Colonic mucosa (tissue), 4 donors: Measurements from ENCODE around the gene ZNF511. TPM values are rescaled to one million over a fixed set of nuclear protein-coding genes. Genes with fewer than 3 reads are reported as not detected.

Source experiments
- DNase-seq: peaks from one replicate; pipeline ENCODE4 v3.0.0-alpha.2; 2020
- H3K27ac ChIP-seq: fragments of 200-600 bp; one replicate; pipeline ENCODE4 v1.8.0; 2021
- H3K27me3 ChIP-seq: fragments of 200-600 bp; one replicate; pipeline ENCODE4 v1.8.0; 2021
- H3K36me3 ChIP-seq: fragments of 200-600 bp; one replicate; pipeline ENCODE4 v1.8.0; 2021
- H3K4me1 ChIP-seq: fragments of 200-600 bp; one replicate; pipeline ENCODE4 v1.8.0; 2021; ENCODE audit warnings: mild to moderate bottlenecking
- H3K4me3 ChIP-seq: fragments of 200-600 bp; one replicate; pipeline ENCODE4 v1.8.0; 2021
- H3K9ac ChIP-seq, 2 donors: one replicate each; pipeline ENCODE4 v1.7.0; 2013; ENCODE audit warnings: control low read depth in 2 of 2, low read depth in 2 of 2, low read length in 2 of 2
- H3K9me3 ChIP-seq: fragments of 200-600 bp; one replicate; pipeline ENCODE4 v1.8.0; 2021
- intact Hi-C: fragments of 100-400 bp; cut with DNase I; formaldehyde crosslinking; loops from one replicate; pipeline ENCODE4 v1.14.1; 2022
- total RNA-seq, 2 donors: library from RNA; stranded (reverse); fragmentation: NEBNext Ultra II Directional in 1 of 2; extraction: Animal tissue kit (Norgen Biotek cat#: 25700) in 1 of 2; gene quantifications; one replicate each; pipeline ENCODE4 v1.2.1, GENCODE V29; 2021
- TF ChIP-seq, protein P1 (sequence below): fragments of 200-600 bp; IDR thresholded peaks from one replicate; pipeline ENCODE4 v1.8.0; 2022; ENCODE audit warnings: antibody characterized with exemption, mild to moderate bottlenecking
- donor health status: healthy.
- donor health status: DM: no; HTN: no; CAD: no.
- donor health status: DM: no; HTN: no; CAD: no.

The ZNF511 gene, protein sequence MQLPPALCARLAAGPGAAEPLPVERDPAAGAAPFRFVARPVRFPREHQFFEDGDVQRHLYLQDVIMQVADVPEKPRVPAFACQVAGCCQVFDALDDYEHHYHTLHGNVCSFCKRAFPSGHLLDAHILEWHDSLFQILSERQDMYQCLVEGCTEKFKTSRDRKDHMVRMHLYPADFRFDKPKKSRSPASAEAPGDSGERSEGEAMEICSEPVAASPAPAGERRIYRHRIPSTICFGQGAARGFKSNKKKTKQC
- total RNA-seq = 10 to 100 TPM; 53.9 to 78.2 TPM

DNA sequence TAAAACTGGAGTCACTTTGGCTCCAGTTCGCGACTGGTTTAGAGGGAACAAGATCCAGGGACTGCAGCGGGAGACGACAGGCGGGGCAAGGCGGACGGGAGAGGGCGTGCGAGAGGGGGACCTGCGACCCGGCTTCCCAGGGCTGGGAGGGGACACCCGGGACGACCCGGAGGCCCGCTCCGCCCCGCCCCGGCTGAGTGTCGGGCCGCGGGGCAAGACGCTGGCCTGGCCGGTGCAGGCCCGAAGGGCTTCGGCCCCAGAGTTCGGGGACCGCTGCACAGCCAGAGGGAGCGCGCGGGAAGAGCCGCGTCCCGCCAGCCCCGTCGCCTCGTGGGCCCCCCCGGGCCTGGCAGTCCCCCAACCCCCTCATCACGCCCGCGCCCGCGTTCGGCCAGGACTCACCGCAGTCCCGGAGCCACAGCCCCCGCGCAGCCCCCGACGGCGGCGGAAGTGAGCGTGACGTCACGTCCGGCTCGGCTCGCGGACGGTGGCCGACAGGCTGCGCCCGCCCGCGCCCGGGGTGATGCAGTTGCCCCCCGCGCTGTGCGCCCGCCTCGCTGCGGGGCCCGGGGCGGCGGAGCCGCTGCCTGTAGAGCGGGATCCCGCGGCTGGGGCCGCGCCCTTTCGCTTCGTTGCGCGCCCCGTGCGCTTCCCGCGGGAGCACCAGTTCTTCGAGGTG, at the start of gene ZNF511, which contains the start of gene TUBGCP2:
TSS of gene ZNF511 (plus strand) at position 494 of the 679 bp plus-strand sequence. CDS start at position 524, 30 bp downstream.
TSS of gene TUBGCP2 (minus strand) at position 452 of the 679 bp plus-strand sequence. CDS start 5,931 bp downstream, outside the sequence.
- H3K4me3 ChIP-seq = peak within 1 kb of the TSS; percentile 95
- H3K4me1 ChIP-seq = no peaks in the 10 kb centered on the region
- DNase-seq = peak; percentile 85
- H3K36me3 ChIP-seq = no peaks in the 10 kb centered on the region
- peak within 1 kb of the TSS; percentile 97 for H3K27ac ChIP-seq
- intact Hi-C loops = loop anchor here (5.0 kb wide), 1 partner anchor 46 kb away; no protein-coding TSS in a partner anchor
- TF ChIP-seq, protein P1, sequence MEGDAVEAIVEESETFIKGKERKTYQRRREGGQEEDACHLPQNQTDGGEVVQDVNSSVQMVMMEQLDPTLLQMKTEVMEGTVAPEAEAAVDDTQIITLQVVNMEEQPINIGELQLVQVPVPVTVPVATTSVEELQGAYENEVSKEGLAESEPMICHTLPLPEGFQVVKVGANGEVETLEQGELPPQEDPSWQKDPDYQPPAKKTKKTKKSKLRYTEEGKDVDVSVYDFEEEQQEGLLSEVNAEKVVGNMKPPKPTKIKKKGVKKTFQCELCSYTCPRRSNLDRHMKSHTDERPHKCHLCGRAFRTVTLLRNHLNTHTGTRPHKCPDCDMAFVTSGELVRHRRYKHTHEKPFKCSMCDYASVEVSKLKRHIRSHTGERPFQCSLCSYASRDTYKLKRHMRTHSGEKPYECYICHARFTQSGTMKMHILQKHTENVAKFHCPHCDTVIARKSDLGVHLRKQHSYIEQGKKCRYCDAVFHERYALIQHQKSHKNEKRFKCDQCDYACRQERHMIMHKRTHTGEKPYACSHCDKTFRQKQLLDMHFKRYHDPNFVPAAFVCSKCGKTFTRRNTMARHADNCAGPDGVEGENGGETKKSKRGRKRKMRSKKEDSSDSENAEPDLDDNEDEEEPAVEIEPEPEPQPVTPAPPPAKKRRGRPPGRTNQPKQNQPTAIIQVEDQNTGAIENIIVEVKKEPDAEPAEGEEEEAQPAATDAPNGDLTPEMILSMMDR = no peak
- no peaks in the 10 kb centered on the region for H3K27me3 ChIP-seq
- H3K9ac ChIP-seq = peak within 1 kb of the TSS; percentile 96 to 99
- H3K9me3 ChIP-seq = no peaks in the 10 kb centered on the region

DNA sequence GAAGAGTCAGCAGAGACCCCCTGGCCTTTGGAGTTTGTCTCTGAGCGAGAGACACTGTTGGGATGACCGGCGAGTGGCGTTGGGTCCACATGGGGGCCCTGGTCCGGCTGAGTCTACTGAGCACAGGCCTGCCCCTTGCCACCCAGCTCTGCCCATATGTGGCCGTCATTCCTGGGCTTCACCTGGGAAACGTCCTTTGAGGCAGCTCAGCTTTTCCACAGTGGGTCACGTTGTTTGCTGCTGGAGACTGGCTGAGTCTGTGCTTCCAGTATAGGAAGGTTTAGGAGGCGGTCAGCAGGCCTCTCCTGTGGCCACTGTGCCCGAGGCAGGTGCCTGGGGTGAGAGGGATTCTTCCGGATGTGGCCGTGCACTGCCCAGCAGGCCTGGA, 49.1 kb upstream of the ZNF511 start:
- TF ChIP-seq, protein P1 = no peak
- no peak overlapping the region for H3K9ac ChIP-seq
- H3K36me3 ChIP-seq = no peaks in the 10 kb centered on the region
- intact Hi-C loops = no loop called here
- no peaks in the 10 kb centered on the region for H3K27me3 ChIP-seq
- no peak overlapping the region for H3K4me3 ChIP-seq
- no peak for DNase-seq
- peak overlapping the region; percentile 22 for H3K27ac ChIP-seq
- peaks cover 42% of the 10 kb centered on the region for H3K4me1 ChIP-seq
- no peaks in the 10 kb centered on the region for H3K9me3 ChIP-seq

DNA sequence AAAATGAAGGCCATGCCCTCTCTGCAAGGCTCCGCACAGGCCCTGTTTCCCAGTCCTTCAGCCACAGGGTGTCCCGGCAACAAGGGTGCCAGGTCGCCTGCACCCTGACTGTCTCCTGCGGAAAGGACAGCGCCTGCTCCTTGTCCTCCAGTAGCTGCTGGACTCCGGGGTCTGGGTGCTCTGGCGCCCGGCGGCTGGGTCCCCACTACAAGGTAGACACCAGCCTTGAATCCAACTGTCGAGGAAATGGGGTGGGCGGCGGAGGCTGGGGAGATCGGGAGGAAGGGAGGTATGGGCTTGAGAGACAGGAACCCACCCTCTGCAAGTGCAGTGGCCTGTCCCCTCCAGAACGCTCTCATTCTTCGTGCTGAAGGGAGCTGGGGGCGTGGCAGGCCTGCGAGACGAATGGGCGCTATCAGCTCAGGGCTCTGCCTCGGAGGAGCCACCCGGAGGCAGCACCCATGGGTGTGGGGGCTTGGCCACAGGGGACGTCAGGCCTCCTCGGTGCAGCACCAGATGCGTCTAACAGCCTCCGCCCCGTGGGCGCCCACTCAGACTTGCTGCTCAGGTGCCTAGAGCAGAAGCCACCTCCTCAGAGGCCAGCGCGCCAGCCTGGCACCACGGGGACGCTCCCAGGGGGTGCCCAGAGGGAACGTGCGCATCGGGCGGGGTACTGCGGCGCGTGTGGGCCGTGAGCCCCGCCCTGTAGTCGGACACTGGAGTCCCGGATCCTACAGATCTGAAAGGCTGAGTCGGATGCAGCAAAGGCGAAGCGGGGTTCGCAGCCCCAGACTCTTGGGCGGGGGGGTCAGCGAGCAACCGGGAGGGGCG, 47.6 kb upstream of the ZNF511 start:
- TF ChIP-seq, protein P1 = no peak
- Histone ChIP-seq H3K4me1 (peaks cover 42% of the 10 kb centered on the region), H3K27me3 (no peaks in the 10 kb centered on the region), H3K9ac (peak overlapping the region; percentile 70 to 86), H3K4me3 (peak overlapping the region; percentile 78), H3K36me3 (no peaks in the 10 kb centered on the region), H3K9me3 (no peaks in the 10 kb centered on the region), H3K27ac (peak overlapping the region; percentile 89)
- DNase-seq = peak; percentile 64
- intact Hi-C loops = loop anchor here (5.0 kb wide), 1 partner anchor 46 kb away; the partner anchor contains the start of genes TUBGCP2 and ZNF511

DNA sequence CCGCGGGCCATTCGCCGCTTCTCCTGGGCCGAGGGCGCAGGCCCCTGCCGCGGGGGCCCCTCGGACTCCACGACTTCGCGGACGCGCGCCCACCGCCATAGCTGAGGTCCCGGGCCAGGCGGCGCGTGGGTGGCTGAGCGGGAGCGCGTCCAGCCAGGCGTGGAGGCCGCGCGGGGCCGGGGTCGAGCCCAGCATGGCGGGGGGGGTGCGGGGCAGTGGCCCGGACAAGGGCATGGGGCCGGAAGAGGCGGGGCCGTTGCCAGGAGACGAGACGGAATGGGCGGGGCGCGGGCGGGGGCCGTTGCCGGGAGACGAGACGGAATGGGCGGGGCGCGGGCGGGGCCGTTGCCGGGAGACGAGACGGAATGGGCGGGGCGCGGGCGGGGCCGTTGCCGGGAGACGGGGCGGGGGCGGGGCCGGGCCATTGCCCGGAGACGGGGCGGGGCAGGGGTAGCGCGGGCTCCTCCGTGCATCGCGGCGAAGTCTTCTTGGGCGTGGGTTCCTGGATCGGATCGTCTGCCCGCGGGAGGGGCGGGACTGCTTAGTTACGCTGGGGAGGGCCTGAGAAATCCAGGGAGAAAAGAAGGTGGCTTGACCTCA, 46.9 kb upstream of the ZNF511 start:
- intact Hi-C loops = loop anchor here (5.0 kb wide), 1 partner anchor 45 kb away; the partner anchor contains the start of genes TUBGCP2 and ZNF511
- H3K4me1 ChIP-seq = peaks cover 42% of the 10 kb centered on the region
- TF ChIP-seq, protein P1 = no peak

More for the DNA sequence above, 46.9 kb upstream of the ZNF511 start:
- Histone ChIP-seq H3K27ac (peak overlapping the region; percentile 89), H3K9me3 (no peaks in the 10 kb centered on the region), H3K27me3 (no peaks in the 10 kb centered on the region), H3K4me3 (peak overlapping the region; percentile 78), H3K9ac (peak overlapping the region; percentile 70 to 86), H3K36me3 (no peaks in the 10 kb centered on the region)
- DNase-seq = peak; percentile 91
